ENCODE measurements around the gene TRAF1.
"Not testable (repeated sequence)": the region's sequence is repeated elsewhere in the genome, so short reads cannot be mapped to it uniquely, and the experiment has no call there.

TRAF1 gene

GRCh38 chr9:120926397-120926928 is at the start of gene TRAF1:
TSS of gene TRAF1 (minus strand) at chr9:120926796. CDS start at chr9:120926075, 721 bp downstream.
- peak; percentile 36 for DNase-seq

DNA sequence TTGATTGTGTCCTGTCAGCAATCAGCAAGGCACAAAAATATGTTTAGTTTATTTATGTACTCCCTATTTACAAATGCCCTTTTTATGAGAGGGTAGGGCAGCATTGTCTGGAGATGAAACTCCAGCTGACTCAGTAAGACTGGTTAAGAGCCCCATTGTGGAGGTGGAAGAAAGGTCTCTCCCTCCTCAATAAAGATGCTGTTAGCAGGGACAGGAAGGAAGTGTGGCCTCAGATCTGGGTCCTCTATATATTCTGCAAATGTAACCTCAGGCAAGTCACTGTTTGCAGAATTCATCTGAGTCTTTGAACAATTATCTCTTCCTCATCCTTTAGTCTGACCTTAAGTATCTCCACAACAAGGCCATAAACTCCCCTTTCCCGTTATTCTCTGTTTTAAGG is 48.3 kb upstream of the TRAF1 start:
- DNase-seq: no peak

GRCh38 chr9:120974181-120974580 is 47.6 kb upstream of the TRAF1 start:
- DNase-seq: no peak

DNA sequence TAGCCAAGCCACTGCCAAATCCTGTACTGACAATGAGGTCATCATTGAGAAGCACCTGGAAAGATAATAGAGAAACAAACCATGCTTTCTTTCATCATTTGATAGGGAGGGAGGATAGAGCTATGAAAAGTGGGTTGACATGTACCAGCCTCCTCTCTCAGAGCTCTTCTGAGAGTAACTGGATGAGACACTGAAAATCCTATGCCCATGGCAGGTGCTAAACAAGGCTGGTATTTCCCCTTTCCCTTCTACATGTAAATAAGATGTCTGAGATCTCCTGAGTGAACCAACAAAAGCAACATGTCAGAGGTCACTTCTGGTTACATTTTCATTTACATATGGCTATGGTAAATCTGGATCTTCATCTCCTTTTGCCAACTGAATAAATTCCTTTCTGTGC is 45.3 kb upstream of the TRAF1 start:
- DNase-seq: no peak

- DNase-seq: not testable (repeated sequence)
Observed at GRCh38 chr9:120971471-120971870, 44.9 kb upstream of the TRAF1 start.

DNA sequence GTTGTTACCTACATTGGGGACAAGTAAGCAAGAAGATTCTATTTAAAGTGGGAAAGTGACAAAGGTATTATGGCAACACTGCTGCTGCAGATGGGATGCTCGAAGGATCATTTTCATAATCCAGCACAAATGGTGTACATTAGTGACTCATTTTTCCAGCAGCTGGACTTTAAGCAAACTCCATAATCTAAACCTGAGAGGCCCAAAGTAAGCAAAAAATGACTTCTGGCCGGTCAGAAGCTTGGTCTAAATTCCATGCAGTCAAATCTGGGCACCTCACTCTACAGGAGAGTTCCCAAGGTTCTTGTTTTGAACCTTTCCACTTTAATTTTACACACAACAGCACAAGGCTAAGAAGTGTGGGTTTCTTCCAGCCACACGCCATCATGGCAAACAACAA is 43.6 kb upstream of the TRAF1 start:
- DNase-seq: no peak

GRCh38 chr9:120966013-120966369 is 39.4 kb upstream of the TRAF1 start:
- DNase-seq: no peak

GRCh38 chr9:120965344-120966012 is 38.9 kb upstream of the TRAF1 start:
- no peak for DNase-seq

DNA sequence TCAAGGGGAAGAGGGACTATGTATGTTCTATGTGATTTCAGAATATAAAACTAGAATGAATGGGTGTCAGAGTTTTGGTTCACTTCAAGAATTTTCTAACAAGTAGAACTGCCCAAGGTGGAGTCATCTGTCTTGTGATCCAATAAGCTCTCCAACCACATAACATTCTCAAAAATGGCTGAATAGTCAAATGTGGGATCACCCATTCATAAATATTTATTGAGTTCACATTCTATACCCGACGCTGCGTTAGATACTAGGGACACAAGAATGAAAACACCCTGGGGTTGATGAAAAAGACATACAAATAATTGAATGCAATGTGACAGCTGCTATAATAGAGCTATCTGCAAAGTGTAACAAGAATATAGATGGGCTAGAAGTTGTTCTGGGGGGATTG is 35.3 kb upstream of the TRAF1 start:
- DNase-seq: no peak

DNA sequence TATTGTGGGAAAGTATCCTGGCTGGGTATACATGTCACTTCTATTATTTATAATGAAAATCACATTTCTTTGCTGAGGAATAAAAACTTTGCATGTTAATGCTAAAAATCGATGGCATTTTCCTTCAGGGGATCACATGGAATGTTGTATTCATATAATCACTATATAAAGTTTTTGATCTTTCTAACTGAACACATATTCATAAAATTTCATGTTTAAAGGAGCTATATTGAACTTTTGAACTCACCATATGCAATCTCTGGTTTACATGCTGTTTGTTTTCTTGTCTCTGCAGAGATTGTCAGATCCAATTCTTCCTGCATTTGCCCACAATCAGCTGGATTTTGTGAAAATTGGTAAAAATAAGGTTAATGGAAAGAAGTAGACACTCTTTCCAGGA is 33.4 kb upstream of the TRAF1 start:
- DNase-seq: no peak

DNA sequence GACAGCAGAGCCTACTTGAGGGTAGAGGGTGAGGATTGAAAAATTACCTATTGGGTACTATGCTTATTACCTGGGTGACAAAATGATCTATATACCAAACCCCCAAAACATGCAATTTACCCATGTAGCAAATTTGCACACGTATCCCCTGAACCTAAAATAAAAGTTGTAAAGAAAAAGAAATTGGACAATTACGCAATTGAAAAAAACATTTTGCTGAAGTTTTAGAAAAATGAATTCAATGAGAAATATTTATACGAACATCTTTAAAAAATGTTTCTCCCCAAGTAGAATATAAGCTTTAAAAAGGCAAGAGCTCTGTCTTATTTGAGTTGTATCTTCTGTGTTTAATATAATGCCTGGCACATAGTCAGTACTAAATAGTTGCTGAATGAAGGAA is 30.3 kb upstream of the TRAF1 start:
- no peak for DNase-seq

DNA sequence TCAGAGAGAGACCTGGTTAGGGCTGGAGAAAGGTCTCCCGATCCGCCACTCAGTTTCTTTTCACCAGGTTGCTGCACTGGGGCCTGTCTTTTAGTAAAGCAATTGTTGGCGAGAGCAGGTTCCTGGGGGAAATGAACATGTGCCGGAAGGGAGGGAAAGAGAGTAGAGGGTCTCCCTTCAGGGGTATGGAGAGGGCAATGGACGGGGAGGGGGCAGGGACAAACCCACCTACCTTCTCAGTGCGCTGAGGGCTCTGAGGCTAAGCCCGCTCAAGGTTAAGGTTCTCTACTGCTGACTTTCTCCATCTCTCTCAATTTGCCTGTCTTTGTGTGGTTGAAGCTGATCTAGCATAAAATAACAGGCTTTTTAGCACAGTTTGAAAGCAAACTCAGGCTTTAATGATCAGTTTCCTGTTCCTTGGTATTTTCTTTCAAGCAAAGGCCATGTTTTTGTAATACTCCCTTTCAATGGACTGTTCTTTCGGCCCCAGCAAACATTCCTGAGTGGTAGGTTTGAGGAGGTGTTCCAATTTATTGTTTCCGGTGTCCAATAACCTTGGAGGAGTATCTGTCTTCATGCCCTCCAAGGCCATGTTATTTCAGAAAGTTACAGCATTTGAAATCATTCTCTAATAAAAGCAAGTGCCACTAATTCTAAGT is 25.5 kb upstream of the TRAF1 start:
- DNase-seq: no peak

GRCh38 chr9:120950421-120951388 is 24.1 kb upstream of the TRAF1 start:
- DNase-seq: no peak

GRCh38 chr9:120949290-120949689 is 22.7 kb upstream of the TRAF1 start:
- DNase-seq: no peak

GRCh38 chr9:120948824-120949223 is 22.2 kb upstream of the TRAF1 start:
- no peak for DNase-seq

DNA sequence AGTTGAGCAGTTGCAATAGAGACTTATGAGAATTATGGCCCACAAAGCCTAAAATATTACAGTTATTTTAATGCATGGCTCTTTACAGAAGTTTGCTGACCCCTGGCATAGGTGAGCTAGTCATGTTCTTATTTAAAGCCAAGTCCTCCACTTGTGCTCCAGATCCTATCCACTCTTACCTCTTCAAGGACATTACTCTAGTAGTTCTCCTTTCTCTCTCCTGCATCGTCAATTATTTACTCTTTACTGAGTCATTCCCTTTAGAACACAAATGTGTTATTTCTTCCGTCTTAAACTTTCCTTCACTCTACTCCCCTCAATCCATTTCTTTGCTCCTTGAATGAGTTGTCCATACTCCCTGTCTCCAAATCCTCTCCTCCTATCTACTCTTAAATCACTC is 20.6 kb upstream of the TRAF1 start:
- no peak for DNase-seq

DNA sequence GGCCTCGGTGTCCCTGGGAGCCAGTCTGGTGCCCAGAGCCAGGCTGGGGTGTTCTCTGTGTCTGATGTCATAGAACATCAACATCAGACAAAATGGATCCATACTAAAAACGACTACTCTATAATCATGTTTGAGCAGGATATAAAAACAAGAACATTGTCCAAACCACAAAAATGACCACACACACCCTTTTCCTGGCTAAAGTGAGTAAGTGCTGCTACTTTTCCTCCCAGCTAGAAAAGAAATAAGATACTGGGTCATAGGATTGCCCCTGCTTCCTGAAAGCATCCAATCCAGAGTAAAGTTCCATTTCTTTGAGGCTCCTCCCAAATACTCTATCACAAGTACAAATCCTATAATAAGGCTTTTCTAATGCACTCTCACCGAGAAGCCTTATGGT is 19.7 kb upstream of the TRAF1 start:
- no peak for DNase-seq

- DNase-seq: no peak
Observed at GRCh38 chr9:120944948-120945347, 18.4 kb upstream of the TRAF1 start.

DNA sequence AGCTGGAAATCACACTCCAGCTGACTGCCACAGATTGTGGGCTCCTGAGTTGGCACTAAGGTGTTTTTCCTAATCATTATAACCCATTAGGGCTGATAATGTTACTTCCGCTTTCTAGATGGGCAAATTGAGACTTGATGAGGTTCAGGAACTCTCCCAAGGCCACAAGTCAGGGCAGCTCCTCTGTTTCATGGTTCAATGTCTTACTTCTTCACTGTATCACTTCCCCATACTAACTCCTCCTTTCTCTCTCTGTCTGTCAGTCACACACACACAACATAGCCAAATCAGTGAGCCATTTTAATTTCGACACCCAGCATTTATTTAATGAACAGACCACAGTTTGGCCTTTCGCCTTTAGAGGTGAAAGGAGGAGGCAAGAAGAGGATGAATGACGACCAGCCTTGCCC is 17.8 kb upstream of the TRAF1 start:
- DNase-seq: peak; percentile 64

GRCh38 chr9:120942186-120943001 is 15.8 kb upstream of the TRAF1 start:
- DNase-seq: no peak

DNA sequence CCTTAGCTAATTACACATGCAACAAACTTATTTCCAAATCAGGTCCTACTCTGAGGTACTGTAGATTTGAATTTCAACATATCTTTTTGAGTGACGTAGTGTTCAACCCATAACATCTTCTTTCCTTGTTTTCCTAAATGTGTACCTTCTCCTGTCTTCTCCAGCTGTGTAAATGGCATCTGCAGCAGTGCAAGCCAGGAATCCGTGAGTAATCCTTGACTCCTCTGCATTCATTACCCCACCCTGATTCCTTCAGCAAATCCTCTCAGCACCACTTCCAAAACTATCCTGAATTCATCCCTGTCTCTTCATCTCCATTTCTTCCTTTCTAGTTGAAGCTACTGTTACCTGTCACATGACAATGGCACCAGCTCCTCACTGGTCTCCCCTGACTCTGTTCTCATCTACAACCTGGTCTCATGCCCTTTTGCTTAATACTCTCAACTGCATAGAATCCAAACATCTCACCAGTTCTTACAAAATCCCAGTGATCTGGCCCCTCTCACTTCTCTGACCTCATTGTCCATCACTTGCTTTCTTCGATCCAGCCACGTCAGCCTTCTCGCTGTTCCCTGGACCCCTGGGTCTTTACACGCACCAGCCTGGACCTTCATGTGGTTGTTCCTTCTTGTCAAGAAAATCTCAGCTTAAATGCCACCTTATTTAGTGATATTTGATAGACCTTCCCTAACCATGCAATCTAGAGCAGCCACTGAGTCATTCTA is 14.6 kb upstream of the TRAF1 start:
- DNase-seq: no peak

DNA sequence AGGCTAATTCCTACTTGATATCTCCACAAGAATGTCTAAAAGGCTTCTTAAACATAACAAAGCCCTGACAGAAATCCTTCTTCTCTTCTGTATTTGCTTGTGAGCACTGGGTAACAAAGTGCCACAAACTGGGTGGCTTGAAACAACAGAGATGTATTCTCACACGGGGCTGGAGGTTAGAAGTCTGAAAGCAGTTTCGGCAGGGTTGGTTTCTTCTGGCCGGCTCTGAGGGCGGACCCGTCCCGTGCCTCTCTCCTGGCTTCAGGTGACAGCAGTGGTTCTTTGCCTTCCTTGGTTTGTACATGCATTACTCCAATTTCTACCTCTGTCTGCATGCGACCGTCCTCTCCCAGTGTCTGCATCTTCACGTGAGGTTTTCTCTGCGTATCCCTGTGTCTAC is 14.0 kb upstream of the TRAF1 start:
- DNase-seq: no peak

Data from SIG-M5 (cell line).